Upper lobe of left lung (tissue), 6 donors: Measurements from ENCODE around the gene CDH13. TPM values are rescaled to one million over a fixed set of nuclear protein-coding genes. Genes with fewer than 3 reads are reported as not detected.

Source experiments
- ATAC-seq, 2 donors: fragments of 200-7000 bp; cut with Tn5 transposase; one replicate each; pipeline ENCODE4 v1.9.1; 2022; ENCODE audit warnings: mild to moderate bottlenecking in 2 of 2, moderate library complexity in 2 of 2; ENCODE audit not compliant: low FRiP score in 2 of 2
- DNase-seq, 2 donors: peaks; one replicate each; pipeline ENCODE4 v3.0.0-alpha.2; 2019 to 2020
- H3K27ac ChIP-seq, 4 donors: fragments of 200-600 bp; sonication (generic); one replicate each; pipeline ENCODE4 v1.5.1; 2016 to 2019
- H3K27me3 ChIP-seq, 4 donors: fragments of 200-600 bp; sonication (generic); one replicate each; pipeline ENCODE4 v1.5.1; 2017 to 2019
- H3K36me3 ChIP-seq, 4 donors: fragments of 200-600 bp; sonication (generic); one replicate each; pipeline ENCODE4 v1.5.1; 2016 to 2019
- H3K4me1 ChIP-seq, 4 donors: fragments of 200-600 bp; sonication (generic); one replicate each; pipeline ENCODE4 v1.5.1; 2018 to 2019
- H3K4me3 ChIP-seq, 4 donors: fragments of 200-600 bp; sonication (generic); one replicate each; pipeline ENCODE4 v1.5.1; 2017 to 2019; ENCODE audit warnings: mild to moderate bottlenecking in 2 of 4, moderate library complexity in 1 of 4
- H3K9me3 ChIP-seq, 4 donors: fragments of 200-600 bp; sonication (generic); one replicate each; pipeline ENCODE4 v1.5.1; 2018 to 2019
- EP300 ChIP-seq, 4 donors: sonication (generic); formaldehyde crosslinking; IDR thresholded peaks; one replicate each; pipeline ENCODE4 v1.5.1; 2017; ENCODE audit warnings: antibody characterized with exemption in 4 of 4, control low read depth in 2 of 4
- POLR2A ChIP-seq, 4 donors: fragments of 450-650 bp; IDR thresholded peaks; one replicate each; pipeline ENCODE4 v1.5.1; 2016 to 2017; ENCODE audit warnings: antibody characterized with exemption in 4 of 4, mild to moderate bottlenecking in 2 of 4
- POLR2AphosphoS5 ChIP-seq, 2 donors: sonication (generic); formaldehyde crosslinking; IDR thresholded peaks; one replicate each; pipeline ENCODE4 v1.5.1; 2017; ENCODE audit warnings: antibody characterized with exemption in 2 of 2
- WGBS, 2 donors: methylation state at CpG; one replicate each; pipeline ENCODE4 v1.1.5; 2017 to 2018; 5-methylcytosine and 5-hydroxymethylcytosine counted together
- total RNA-seq, 6 donors: library from RNA; depleted of rRNA in 4 of 6; stranded (reverse); fragments of >200 nt in 4 of 6; gene quantifications; one replicate each; pipeline versions ENCODE4 v1.1.0 to v1.2.1, GENCODE V29; 2016 to 2021
- TF ChIP-seq, protein P1 (sequence below), 6 experiments: fragments of 450-650 bp in 4 of 6; fragments of 200-600 bp in 2 of 6; sonication (generic) in 2 of 6; IDR thresholded peaks; one replicate each; pipeline ENCODE4 v1.5.1; 2016 to 2019; ENCODE audit warnings: antibody characterized with exemption in 6 of 6
- donor health status: DM: no; HTN: no; CAD: no; lungs with moderate emphysema.
- donor health status: DM: no; HTN: yes; CAD: no; lungs with severe emphysema.

The CDH13 gene
- total RNA-seq, 6 donors from 2014 or later: 11.3 to 39.8 (median 19.9) TPM

DNA sequence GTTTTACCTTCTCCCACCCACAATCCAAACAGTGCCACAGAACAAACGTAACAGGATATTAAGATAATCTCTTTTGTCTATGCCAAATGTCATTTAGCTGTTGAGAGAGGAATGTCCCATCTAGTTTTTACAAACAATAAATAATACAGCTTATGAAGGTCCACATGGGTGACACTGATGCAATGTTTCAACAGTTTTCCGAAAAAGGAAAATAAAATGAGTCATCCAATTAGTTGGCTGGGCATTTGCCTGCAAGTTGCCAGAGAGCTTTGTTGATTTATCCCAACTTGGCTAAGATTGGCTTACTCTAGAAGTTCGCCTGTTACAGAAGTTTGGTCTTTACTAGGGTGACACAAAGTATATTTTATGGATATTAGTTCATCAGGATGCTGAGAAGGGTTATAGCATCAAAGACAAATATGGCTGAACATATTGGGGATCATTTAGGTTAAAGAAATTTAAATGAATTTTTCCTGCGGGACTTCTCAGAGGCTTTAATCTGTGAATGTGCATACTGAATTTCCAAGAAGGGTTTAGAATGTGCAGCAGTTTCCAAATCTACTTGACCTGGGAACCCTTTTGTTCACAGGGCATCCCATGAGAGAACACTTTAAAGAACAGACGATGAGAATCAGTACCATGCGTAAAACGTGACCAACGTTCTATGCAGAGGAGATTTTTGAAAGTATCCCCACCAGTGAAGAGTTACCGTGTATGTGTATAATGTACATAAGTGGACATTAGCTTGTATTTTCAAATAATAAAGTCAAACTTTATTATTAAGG lies 73.1 kb downstream of the CDH13 start:
- Histone ChIP-seq H3K36me3 (no peaks in the 10 kb centered on the region), H3K9me3 (no peaks in the 10 kb centered on the region), H3K4me1 (peaks cover 3 to 10% (median 6%) of the 10 kb centered on the region in 4 donors), H3K27ac (peak overlapping the region in 1 of 4 donors; percentile 41), H3K27me3 (no peaks in the 10 kb centered on the region), H3K4me3 (no peak overlapping the region)
- no peak for DNase-seq
- 70 to 76% methylated on average over 9 of the region's 9 CpGs for WGBS, 2 donors
- no peak for ATAC-seq
- no peak for TF ChIP-seq EP300 (IDR thresholded peaks at IDR 0.05)
- TF ChIP-seq POLR2A (IDR thresholded peaks at IDR 0.05): no peak
- TF ChIP-seq, protein P1, sequence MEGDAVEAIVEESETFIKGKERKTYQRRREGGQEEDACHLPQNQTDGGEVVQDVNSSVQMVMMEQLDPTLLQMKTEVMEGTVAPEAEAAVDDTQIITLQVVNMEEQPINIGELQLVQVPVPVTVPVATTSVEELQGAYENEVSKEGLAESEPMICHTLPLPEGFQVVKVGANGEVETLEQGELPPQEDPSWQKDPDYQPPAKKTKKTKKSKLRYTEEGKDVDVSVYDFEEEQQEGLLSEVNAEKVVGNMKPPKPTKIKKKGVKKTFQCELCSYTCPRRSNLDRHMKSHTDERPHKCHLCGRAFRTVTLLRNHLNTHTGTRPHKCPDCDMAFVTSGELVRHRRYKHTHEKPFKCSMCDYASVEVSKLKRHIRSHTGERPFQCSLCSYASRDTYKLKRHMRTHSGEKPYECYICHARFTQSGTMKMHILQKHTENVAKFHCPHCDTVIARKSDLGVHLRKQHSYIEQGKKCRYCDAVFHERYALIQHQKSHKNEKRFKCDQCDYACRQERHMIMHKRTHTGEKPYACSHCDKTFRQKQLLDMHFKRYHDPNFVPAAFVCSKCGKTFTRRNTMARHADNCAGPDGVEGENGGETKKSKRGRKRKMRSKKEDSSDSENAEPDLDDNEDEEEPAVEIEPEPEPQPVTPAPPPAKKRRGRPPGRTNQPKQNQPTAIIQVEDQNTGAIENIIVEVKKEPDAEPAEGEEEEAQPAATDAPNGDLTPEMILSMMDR (IDR thresholded peaks at IDR 0.05): no peak
- no peak for TF ChIP-seq POLR2AphosphoS5 (IDR thresholded peaks at IDR 0.05)

DNA sequence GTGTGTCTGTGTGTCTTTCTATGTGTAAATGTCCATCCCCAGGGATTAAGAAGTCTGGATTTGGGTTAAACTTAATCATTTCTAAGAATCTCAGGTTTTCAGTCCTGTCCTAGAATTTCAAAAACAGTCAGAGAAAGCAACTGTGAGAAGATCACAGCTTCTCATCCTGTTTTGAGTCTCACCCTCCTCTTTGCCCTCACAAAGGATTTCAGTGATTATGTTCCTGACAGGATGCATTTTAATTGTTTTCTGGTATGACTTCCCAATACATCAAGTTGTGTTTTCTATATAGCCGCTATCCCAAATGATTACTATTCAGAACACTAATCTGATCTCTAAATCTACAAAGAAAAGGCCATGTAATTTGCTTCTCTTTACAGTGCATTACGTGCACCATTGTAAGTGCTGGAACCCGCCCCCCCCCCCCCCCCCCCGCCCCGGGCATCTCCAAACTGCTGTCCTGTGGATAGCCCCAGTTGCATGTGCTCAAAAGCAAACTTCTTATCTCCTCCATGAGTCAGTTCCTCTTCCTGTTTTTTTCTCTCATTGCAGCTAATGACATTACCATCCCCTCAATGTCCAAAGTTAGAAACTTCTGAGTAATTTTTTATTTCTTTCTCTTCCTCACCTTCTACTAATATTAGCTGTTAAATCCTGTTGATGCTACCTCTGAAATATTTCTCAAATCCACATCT lies 73.9 kb downstream of the CDH13 start:
- H3K9me3 ChIP-seq: no peaks in the 10 kb centered on the region
- DNase-seq (no peak), ATAC-seq (no peak)
- no peaks in the 10 kb centered on the region for H3K27me3 ChIP-seq
- no peak overlapping the region for H3K4me3 ChIP-seq
- TF ChIP-seq EP300 (IDR thresholded peaks at IDR 0.05) (no peak), POLR2AphosphoS5 (IDR thresholded peaks at IDR 0.05) (no peak), POLR2A (IDR thresholded peaks at IDR 0.05) (no peak)
- TF ChIP-seq, protein P1 (IDR thresholded peaks at IDR 0.05): no peak
- WGBS, 2 donors: 38 to 48% methylated on average over 4 of the region's 5 CpGs
- H3K36me3 ChIP-seq: no peaks in the 10 kb centered on the region
- H3K4me1 ChIP-seq: peaks cover 3 to 10% (median 6%) of the 10 kb centered on the region in 4 donors
- no peak overlapping the region for H3K27ac ChIP-seq

DNA sequence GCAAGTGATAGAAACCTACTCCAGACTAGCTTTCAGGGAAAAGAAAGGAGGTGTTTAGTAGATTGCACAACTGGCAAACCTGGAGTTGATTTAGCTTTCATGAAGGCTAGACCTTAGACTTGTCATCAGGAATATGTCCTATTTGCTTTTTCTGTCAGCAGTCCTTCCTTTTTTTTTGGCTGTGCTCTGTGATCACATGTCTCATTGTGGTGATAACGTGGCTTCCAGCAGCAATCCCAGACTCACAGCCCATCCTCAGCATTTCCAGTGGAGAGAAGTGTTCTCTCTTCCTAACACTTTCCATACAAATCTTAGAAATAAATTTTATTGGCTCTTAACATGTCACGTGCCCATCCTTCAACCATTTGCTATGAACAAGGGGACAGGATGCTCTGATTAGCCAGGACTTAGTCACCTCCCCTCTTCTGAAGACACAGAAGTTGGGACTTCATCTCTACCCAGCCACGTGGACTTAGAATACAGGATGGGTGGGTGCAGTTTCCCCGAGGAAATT lies 74.7 kb downstream of the CDH13 start:
- 39 to 55% methylated on average over 4 of the region's 4 CpGs for WGBS, 2 donors
- no peak for DNase-seq

DNA sequence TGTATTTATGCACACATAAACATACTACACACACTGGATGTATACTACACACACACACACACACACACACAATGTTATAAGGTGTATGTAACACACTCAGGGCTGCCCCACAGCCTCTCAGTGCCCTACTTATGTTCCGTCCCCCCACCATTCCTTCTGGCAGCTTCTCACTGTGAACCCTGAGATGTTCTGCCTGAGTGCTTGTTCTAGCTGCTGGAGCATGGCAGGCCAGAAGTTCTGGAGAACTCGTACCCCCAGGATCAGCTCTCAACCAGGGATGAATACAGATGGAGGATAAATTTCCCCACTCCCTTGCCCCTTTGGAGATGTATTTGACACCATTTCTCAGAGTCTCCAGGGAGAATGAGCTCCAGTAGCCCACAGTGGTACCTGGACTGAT lies 76.4 kb downstream of the CDH13 start:
- H3K9me3 ChIP-seq: no peaks in the 10 kb centered on the region
- H3K36me3 ChIP-seq: no peaks in the 10 kb centered on the region
- no peak overlapping the region for H3K4me3 ChIP-seq
- H3K4me1 ChIP-seq: peaks cover 3 to 10% (median 6%) of the 10 kb centered on the region in 4 donors
- H3K27ac ChIP-seq: no peak overlapping the region
- no peak for ATAC-seq
- DNase-seq: no peak
- no peak for TF ChIP-seq POLR2AphosphoS5 (IDR thresholded peaks at IDR 0.05)
- TF ChIP-seq EP300 (IDR thresholded peaks at IDR 0.05): no peak
- TF ChIP-seq POLR2A (IDR thresholded peaks at IDR 0.05): no peak
- H3K27me3 ChIP-seq: no peaks in the 10 kb centered on the region
- WGBS, 2 donors: 71 to 85% methylated on average over 2 of the region's 2 CpGs

More for the DNA sequence above, 74.7 kb downstream of the CDH13 start:
- H3K4me1 ChIP-seq: peaks cover 3 to 10% (median 6%) of the 10 kb centered on the region in 4 donors
- no peak overlapping the region for H3K4me3 ChIP-seq
- TF ChIP-seq EP300 (IDR thresholded peaks at IDR 0.05): no peak
- TF ChIP-seq, protein P1 (IDR thresholded peaks at IDR 0.05): no peak
- no peak for TF ChIP-seq POLR2AphosphoS5 (IDR thresholded peaks at IDR 0.05)
- TF ChIP-seq POLR2A (IDR thresholded peaks at IDR 0.05): no peak
- ATAC-seq: no peak
- H3K27ac ChIP-seq: no peak overlapping the region
- no peaks in the 10 kb centered on the region for H3K36me3 ChIP-seq
- no peaks in the 10 kb centered on the region for H3K9me3 ChIP-seq
- no peaks in the 10 kb centered on the region for H3K27me3 ChIP-seq
